ENCODE measurements around the gene COL4A5. TPM values are rescaled to one million over a fixed set of nuclear protein-coding genes. Genes with fewer than 3 reads are reported as not detected.

The COL4A5 gene
- total RNA-seq, 1 experiment from 2014 or later = 0.60 TPM

DNA sequence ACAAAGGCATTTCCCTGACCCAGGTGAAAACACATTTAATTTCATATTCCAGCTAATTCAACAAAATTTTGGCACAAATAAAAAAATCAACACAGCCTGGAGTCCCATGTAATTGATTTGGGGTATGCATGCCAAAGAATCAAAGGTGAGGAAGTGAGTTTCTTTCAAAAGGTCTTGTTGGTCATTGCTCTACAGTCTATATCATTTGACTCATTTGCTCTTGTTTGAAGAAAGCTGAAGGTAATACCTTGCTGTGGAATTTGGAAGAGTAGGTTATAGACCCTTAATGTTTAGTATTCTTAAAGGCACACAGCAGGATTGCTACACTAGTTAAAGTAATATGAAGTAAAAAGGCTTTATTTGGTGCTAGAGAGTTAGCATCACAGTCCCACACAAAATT, 26.9 kb upstream of the COL4A5 start:
- no peak overlapping the region for H3K27ac ChIP-seq (ENCODE audit: low read depth, low read length, poor library complexity, severe bottlenecking)
- no peaks in the 10 kb centered on the region for H3K36me3 ChIP-seq (ENCODE audit: insufficient read depth, low read length, poor library complexity, severe bottlenecking)
- no peak overlapping the region for H3K4me3 ChIP-seq (ENCODE audit: low read depth, low read length, poor library complexity, severe bottlenecking)
- no peaks in the 10 kb centered on the region for H3K9me3 ChIP-seq (ENCODE audit: low read depth, low read length, poor library complexity, severe bottlenecking)
- TF ChIP-seq, protein P1, sequence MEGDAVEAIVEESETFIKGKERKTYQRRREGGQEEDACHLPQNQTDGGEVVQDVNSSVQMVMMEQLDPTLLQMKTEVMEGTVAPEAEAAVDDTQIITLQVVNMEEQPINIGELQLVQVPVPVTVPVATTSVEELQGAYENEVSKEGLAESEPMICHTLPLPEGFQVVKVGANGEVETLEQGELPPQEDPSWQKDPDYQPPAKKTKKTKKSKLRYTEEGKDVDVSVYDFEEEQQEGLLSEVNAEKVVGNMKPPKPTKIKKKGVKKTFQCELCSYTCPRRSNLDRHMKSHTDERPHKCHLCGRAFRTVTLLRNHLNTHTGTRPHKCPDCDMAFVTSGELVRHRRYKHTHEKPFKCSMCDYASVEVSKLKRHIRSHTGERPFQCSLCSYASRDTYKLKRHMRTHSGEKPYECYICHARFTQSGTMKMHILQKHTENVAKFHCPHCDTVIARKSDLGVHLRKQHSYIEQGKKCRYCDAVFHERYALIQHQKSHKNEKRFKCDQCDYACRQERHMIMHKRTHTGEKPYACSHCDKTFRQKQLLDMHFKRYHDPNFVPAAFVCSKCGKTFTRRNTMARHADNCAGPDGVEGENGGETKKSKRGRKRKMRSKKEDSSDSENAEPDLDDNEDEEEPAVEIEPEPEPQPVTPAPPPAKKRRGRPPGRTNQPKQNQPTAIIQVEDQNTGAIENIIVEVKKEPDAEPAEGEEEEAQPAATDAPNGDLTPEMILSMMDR (conservative IDR thresholded peaks at IDR 0.05; ENCODE audit: low read depth, low read length) = no peak
- no peak for TF ChIP-seq EZH2 (IDR thresholded peaks at IDR 0.05; ENCODE audit: borderline replicate concordance, low read depth, low read length, poor library complexity, severe bottlenecking)
- no peak for DNase-seq (ENCODE audit: low spot score)
- ChIA-PET POLR2A (ENCODE audit: low non-redundant PET) (no interaction called here), CTCF (no interaction called here)
- H3K4me1 ChIP-seq (ENCODE audit: insufficient read depth, low read length, poor library complexity, severe bottlenecking) = no peaks in the 10 kb centered on the region
- no TSS peak for BruUV-seq (replicated peaks)
- peaks cover 7% of the 10 kb centered on the region for H3K27me3 ChIP-seq (replicated peaks; ENCODE audit: insufficient read depth, low read depth, low read length, poor library complexity)
- intact Hi-C loops (cut with micrococcal nuclease; ENCODE audit: unreplicated experiment) = no loop called here

DNA sequence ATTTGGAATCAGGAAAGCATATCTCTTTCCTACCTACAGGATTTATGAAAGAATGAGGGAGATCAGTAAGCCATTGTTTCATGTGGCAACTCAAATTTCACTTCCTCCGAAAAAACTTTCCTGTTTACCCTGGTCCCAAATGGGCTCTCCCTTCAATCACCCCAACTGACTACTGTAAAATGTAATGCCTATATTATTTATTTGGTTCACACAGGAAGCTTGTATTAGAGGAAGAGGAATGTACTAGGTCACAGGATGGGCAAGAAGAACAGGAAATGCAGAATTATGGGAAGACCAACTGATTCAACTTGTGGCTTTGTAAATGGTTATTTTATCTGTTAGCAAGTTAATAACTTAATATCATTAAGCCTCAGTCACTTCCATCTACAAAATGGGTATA, 24.5 kb upstream of the COL4A5 start:
- CTCF ChIA-PET = no interaction called here
- Histone ChIP-seq H3K9me3 (ENCODE audit: low read depth, low read length, poor library complexity, severe bottlenecking) (no peaks in the 10 kb centered on the region), H3K4me1 (ENCODE audit: insufficient read depth, low read length, poor library complexity, severe bottlenecking) (no peaks in the 10 kb centered on the region), H3K36me3 (ENCODE audit: insufficient read depth, low read length, poor library complexity, severe bottlenecking) (no peaks in the 10 kb centered on the region), H3K27ac (ENCODE audit: low read depth, low read length, poor library complexity, severe bottlenecking) (no peak overlapping the region), H3K4me3 (ENCODE audit: low read depth, low read length, poor library complexity, severe bottlenecking) (no peak overlapping the region), H3K27me3 (replicated peaks; ENCODE audit: insufficient read depth, low read depth, low read length, poor library complexity) (peaks cover 7% of the 10 kb centered on the region)
- TF ChIP-seq, protein P1 (conservative IDR thresholded peaks at IDR 0.05; ENCODE audit: low read depth, low read length) = no peak
- TF ChIP-seq EZH2 (IDR thresholded peaks at IDR 0.05; ENCODE audit: borderline replicate concordance, low read depth, low read length, poor library complexity, severe bottlenecking) = no peak
- POLR2A ChIA-PET (ENCODE audit: low non-redundant PET) = no interaction called here
- no TSS peak for BruUV-seq (replicated peaks)
- intact Hi-C loops (cut with micrococcal nuclease; ENCODE audit: unreplicated experiment) = no loop called here
- DNase-seq (ENCODE audit: low spot score) = no peak

DNA sequence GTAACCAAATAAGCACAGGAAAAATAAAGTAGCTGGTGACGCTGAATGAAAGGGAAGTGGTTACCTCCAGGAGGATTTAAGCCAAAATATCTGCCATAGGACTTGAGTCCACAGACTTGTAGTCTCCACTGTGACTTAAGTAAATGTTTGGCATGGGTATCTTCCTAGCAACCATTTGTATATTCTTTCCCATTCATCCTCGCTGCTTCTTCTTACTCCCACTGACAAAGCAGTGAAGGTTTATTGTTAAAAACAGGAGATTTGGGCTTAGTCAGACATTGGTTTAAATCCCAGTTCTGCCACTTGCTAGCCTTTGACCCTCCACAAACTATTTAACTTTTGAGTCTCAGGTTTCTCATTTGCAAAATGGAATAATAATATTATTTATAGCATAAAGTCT, 23.7 kb upstream of the COL4A5 start:
- H3K4me3 ChIP-seq (ENCODE audit: low read depth, low read length, poor library complexity, severe bottlenecking) = no peak overlapping the region
- no peaks in the 10 kb centered on the region for H3K4me1 ChIP-seq (ENCODE audit: insufficient read depth, low read length, poor library complexity, severe bottlenecking)
- H3K9me3 ChIP-seq (ENCODE audit: low read depth, low read length, poor library complexity, severe bottlenecking) = no peaks in the 10 kb centered on the region
- CTCF ChIA-PET = no interaction called here
- BruUV-seq (replicated peaks) = no TSS peak
- no peaks in the 10 kb centered on the region for H3K36me3 ChIP-seq (ENCODE audit: insufficient read depth, low read length, poor library complexity, severe bottlenecking)
- no peak for TF ChIP-seq EZH2 (IDR thresholded peaks at IDR 0.05; ENCODE audit: borderline replicate concordance, low read depth, low read length, poor library complexity, severe bottlenecking)
- TF ChIP-seq, protein P1 (conservative IDR thresholded peaks at IDR 0.05; ENCODE audit: low read depth, low read length) = no peak
- no peak overlapping the region for H3K27ac ChIP-seq (ENCODE audit: low read depth, low read length, poor library complexity, severe bottlenecking)
- intact Hi-C loops (cut with micrococcal nuclease; ENCODE audit: unreplicated experiment) = no loop called here
- POLR2A ChIA-PET (ENCODE audit: low non-redundant PET) = no interaction called here
- no peak for DNase-seq (ENCODE audit: low spot score)
- peaks cover 7% of the 10 kb centered on the region for H3K27me3 ChIP-seq (replicated peaks; ENCODE audit: insufficient read depth, low read depth, low read length, poor library complexity)
